HG03280 (cell line): ENCODE measurements around the gene TMEM150C.
"Not testable (repeated sequence)": the region's sequence is repeated elsewhere in the genome, so short reads cannot be mapped to it uniquely, and the experiment has no call there.

Experiments
- ATAC-seq: cut with Tn5 transposase; IDR thresholded peaks from one replicate; pipeline ENCODE4 v1.9.1; 2021; ENCODE audit warnings: mild to moderate bottlenecking, moderate library complexity; ENCODE audit not compliant: unreplicated experiment

Gene TMEM150C

DNA sequence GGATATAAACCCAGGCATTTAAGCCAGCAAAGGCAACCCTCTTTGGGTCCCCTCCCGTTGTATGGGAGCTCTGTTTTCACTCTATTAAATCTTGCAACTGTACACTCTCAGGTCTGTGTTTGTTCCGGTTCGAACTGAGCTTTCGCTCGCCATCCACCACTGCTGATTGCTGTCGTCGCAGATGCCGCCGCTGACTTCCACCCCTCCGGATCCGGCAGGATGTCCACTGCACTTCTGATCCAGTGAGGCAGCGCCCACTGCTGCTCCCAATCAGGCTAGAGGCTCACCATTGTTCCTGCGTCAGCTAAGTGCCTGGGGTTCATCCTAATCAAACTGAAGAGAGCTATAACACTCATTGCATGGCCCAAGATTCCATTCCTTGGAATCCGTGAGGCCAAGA is 82.2 kb downstream of the TMEM150C start:
- ATAC-seq, result no peak

DNA sequence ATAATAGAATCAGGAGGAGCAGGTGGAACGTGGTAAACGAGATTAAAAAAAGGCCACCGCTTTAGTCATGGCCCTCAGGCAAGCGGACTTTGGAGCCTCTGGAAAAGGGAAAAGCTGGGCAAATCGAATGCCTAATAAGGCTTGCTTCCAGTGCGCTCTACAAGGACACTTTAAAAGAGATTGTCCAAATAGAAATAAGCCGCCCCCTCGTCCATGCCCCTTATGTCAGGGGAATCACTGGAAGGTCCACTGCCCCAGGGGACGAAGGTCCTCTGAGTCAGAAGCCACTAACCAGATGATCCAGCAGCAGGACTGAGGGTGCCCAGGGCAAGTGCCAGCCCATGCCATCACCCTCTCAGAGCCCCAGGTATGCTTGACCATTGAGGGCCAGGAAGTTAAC is 84.3 kb downstream of the TMEM150C start:
- not testable (repeated sequence) for ATAC-seq

DNA sequence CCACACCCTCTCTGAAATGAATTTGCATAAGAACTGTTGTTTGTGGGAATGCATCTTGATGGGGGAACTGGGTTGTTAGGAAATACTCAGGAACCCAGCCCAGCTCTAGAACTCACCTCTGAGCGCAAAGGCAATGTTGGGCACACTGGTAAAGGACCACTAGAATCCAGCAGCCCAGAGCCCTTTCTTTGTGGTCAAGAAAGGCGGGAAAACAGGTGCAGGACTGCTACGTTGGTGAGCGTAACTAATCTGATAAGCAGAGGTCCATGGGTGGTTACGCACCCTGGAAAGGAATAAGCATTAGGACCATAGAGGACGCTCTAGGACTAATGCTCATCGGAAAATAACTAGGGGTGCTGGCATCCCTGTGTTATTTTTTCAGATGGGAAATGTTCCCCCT is 85.9 kb downstream of the TMEM150C start:
- not testable (repeated sequence) for ATAC-seq

DNA sequence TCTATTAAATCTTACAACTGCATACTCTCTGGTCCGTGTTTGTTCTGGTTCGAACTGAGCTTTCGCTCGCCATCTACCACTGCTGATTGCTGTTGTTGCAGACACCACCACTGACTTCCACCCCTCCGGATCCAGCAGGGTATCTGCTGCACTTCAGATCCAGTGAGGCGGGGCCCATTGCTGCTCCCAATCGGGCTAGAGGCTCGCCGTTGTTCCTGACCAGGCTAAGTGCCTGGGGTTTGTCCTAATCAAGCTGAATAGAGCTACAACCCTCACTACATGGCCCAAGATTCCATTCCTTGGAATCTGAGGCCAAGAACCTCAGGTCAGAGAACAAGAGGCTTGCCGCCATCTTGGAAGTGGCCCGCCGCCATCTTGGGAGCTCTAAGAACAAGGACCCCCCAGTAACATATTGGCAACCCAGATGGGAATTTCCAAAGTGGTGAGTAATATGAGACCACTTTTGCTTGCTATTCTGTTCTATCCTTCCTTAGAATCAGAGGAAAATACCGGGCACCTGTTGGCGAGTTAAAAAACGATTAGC is 88.1 kb downstream of the TMEM150C start:
- no peak for ATAC-seq

DNA sequence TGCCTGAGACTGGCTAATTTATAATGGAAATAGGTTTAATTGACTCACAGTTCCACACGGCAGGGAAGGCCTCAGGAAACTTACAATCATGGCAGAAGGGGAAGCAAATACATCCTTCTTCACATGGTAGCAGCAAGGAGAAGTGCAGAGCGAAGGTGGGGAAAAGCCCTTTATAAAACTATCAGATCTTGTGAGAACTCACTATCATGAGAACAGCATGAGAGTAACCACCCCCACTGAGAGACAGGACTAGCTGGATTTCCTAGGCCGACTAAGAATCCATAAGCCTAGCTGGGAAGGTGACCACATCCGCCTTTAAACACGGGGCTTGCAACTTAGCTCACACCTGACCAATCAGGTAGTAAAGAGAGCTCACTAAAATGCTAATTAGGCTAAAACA is 88.7 kb downstream of the TMEM150C start:
- not testable (repeated sequence) for ATAC-seq

GRCh38 chr4:82469791-82470345 is 91.9 kb downstream of the TMEM150C start:
- no peak for ATAC-seq

DNA sequence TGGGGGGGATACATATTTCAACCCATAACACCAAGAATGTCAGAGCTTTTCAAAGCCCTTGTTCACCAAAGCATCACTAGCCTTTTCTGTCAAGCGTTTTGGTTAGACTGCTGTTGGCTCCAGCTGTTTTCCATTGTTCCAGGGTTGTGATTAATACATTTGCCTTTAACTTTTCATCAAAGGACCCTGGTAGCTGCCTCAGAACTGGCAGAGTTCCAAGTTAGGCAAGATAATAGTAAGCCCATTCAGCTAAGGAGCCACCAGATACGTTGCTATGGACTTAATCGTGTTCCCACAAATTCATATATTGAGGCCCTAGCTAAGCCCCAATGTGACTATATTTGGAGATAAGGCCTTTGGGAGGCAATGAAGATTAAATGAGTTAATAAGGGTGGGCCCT is 94.3 kb downstream of the TMEM150C start:
- no peak for ATAC-seq

DNA sequence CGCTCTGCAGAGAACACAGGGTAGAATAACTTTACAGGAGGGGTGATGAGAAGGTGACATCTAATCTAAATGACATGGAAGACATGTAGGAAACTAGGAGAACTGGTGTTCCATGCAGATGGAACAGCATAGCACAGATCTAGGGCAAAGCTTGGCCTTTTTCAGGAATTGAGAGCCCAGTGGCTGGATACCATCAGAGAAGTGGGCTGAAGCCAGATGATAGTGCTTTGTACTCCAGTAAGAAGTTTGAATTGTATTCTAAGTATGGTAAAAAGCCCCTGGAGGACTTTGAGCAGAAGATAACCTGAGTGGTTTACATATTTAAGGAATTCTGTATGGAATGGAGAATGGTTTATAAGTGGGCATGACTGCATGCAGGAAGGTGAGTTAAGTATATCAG is 98.6 kb downstream of the TMEM150C start:
- no peak for ATAC-seq

GRCh38 chr4:82462415-82462831 is 99.4 kb downstream of the TMEM150C start:
- ATAC-seq, result peak; percentile 92

GRCh38 chr4:82461710-82462109 is 100.1 kb downstream of the TMEM150C start:
- no peak for ATAC-seq

- no peak for ATAC-seq
These were observed 103.1 kb downstream of the TMEM150C start for GRCh38 chr4:82458729-82459128.

DNA sequence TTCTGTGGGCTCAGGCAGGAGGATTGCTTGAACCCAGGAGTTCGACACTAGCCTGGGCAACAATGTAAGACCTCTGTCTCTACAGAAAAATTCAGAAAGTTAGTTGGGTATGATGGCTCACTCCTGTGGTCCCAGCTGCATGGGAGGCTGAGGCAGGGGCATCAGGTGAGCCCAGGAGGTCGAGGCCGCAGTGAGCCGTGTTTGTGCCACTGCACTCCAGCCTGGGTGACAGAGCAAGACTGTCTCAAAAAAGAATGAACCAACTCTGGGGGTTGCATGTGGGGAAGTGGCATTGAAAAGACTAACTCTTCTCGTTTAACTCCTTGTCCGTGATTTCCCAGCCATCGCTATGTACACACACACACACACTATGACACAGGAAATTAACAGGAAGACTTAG is 104.5 kb downstream of the TMEM150C start:
- no peak for ATAC-seq

- ATAC-seq, result no peak
These were observed 109.8 kb downstream of the TMEM150C start for GRCh38 chr4:82452026-82452425.

DNA sequence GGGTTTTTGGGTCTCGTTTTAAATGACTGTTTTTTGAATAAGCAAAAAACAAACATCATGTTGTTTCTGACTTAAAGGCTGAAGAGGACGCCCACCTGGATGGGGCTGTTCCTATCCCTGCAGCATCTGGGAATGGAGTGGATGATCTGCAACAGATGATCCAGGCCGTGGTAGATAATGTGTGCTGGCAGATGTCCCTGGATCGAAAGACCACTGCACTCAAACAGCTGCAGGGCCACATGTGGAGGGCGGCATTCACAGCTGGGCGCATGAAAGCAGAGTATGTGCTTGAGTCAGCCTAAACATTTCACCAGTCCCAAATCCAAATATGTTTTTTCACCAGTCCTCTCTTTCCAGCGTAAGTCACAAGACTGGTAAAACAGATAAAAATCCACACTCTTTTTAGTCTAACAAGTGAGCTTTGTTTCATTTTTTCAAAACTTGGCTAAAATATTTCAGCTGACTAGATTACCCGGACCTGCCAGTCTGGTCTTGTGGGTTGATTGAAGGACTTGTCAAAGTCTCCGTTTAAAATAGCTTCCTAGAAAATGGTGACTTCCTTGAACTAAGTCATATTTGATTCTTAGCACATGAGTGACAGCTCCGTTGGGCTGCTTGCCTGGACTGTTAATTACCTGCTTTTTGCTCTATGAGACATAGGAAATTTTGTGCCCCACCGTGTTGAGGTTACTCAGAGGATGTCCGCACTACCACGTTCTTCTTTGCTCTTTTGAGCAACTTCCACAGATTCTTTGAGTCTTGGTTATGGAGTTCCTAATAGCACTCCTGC is 110.6 kb downstream of the TMEM150C start:
- no peak for ATAC-seq

DNA sequence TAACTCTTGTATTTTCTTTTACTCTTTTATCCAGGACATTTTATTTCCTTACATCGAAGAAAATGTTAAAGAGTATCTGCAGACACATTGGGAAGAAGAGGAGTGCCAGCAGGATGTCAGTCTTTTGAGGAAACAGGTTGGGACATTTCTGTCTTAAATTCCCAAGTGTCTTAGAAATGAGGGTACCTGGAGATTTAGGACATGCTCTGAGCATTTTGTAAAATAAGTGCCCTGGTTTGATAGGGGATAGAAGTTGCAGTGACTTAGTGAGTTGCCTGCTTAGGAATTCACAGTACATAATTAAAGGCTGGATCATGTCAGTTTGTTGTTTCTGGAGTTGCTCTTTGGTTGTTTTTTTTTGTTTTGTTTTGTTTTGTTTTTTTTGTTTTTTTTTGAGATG is 113.9 kb downstream of the TMEM150C start:
- ATAC-seq, result no peak

GRCh38 chr4:82439088-82439487 is 122.7 kb downstream of the TMEM150C start:
- ATAC-seq, result no peak

- no peak for ATAC-seq
These were observed 124.3 kb downstream of the TMEM150C start for GRCh38 chr4:82437285-82438005.

DNA sequence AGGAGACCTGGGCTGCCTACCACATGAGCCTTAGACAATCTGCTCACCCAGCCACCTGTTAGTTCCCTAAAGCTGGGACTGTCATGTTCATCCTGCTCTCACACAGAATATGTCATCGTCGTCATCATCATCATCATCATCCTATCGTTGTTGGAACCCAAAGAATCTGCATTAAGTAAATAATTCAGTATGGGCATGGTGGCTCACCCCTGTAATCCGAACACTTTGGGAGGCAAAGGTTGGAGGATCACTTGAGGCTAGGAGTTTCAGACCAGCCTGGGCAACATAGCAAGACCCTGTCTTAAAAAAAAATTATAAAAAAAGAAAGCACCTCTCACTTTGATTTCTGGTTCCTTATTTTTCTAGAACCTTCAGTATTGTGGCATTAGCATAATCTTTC is 125.0 kb downstream of the TMEM150C start:
- ATAC-seq, result no peak

GRCh38 chr4:82436130-82436529 is 125.7 kb downstream of the TMEM150C start:
- ATAC-seq, result no peak

DNA sequence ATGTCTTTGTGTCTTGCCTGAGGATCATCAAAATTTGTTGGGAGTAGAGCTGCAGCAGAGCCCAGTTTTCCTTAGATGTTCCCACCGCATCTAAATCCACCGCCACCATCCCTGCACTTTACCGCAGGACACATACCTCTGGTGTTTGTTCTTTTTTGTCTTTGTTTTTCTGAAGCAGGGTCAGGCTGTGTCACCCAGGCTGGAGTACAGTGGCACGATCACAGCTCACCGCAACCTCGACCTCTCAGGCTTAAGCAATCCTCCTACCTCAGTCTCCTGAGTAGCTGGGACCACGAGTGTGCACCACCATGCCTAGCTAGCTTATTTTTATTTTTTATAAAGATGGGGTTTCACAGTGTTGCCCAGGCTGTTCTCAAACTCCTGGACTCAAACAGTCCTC is 126.8 kb downstream of the TMEM150C start:
- ATAC-seq, result no peak

GRCh38 chr4:82433791-82434190 is 128.0 kb downstream of the TMEM150C start:
- no peak for ATAC-seq
